ENCODE results near the gene CHRNA4.

CHRNA4 gene

DNA sequence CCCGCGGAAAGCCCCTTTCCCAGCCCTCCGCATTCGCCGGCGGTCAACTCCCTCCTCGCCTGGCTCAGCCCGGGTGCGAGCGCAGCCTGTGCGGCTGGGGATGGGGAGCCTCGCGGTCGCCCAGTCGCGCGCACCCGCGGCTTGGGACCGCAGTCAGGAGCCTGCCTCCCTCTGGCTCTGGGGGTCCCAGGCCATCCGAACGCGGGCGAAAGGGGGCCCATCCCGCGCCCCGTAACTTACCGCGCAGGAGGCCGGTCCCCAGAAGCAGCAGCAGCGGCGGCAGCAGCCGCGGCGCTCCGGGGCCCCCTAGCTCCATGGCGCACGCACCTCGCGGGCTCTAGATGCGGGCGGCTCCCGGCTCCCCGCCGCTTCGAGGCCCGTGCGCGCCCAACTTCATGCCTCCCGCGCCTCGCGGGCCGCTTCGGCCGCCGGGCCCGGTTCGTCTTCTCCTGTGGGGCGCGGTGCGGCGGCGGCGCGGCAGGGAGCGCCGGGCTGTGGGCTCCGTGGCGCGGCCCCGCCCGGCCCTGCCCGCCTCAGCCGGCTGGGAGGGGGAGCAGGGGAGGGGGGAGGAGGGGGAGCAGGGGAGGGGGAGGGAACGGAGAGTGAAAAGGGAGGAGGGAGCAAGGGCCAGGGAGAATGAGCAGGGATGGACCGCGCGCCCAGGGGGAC lies at the start of gene CHRNA4:
Gene CHRNA4 (minus strand): TSS at position 500 of the 669 bp plus-strand sequence. CDS start 184 bp downstream, at position 316.
- no peak within 1 kb of the TSS for H3K4me3 ChIP-seq (ENCODE audit: low read length)
- H3K27ac ChIP-seq (ENCODE audit: low read depth, low read length), result no peak within 1 kb of the TSS
- H3K9me3 ChIP-seq (ENCODE audit: control insufficient read depth, insufficient read depth, low read length), result no peaks in the 10 kb centered on the region
- no peaks in the 10 kb centered on the region for H3K9me2 ChIP-seq (replicated peaks; ENCODE audit: control insufficient read depth, low read length)
- TF ChIP-seq, protein P1, sequence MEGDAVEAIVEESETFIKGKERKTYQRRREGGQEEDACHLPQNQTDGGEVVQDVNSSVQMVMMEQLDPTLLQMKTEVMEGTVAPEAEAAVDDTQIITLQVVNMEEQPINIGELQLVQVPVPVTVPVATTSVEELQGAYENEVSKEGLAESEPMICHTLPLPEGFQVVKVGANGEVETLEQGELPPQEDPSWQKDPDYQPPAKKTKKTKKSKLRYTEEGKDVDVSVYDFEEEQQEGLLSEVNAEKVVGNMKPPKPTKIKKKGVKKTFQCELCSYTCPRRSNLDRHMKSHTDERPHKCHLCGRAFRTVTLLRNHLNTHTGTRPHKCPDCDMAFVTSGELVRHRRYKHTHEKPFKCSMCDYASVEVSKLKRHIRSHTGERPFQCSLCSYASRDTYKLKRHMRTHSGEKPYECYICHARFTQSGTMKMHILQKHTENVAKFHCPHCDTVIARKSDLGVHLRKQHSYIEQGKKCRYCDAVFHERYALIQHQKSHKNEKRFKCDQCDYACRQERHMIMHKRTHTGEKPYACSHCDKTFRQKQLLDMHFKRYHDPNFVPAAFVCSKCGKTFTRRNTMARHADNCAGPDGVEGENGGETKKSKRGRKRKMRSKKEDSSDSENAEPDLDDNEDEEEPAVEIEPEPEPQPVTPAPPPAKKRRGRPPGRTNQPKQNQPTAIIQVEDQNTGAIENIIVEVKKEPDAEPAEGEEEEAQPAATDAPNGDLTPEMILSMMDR (IDR thresholded peaks at IDR 0.05; ENCODE audit: low read depth, low read length, poor library complexity, severe bottlenecking), result no peak
- no peak for TF ChIP-seq EZH2phosphoT487 (IDR thresholded peaks at IDR 0.05; ENCODE audit: borderline replicate concordance, low read length)
- H3K4me2 ChIP-seq (ENCODE audit: low read length), result no peak within 1 kb of the TSS
- no peaks in the 10 kb centered on the region for H3K79me2 ChIP-seq (ENCODE audit: control insufficient read depth, low read length)
- H3K27me3 ChIP-seq (ENCODE audit: control insufficient read depth, low read length), result no peaks in the 10 kb centered on the region
- no peaks in the 10 kb centered on the region for H3K36me3 ChIP-seq (ENCODE audit: control insufficient read depth, low read length)
- H3K4me1 ChIP-seq (ENCODE audit: control insufficient read depth, low read length), result no peaks in the 10 kb centered on the region
- no peaks in the 10 kb centered on the region for H4K20me1 ChIP-seq (ENCODE audit: control insufficient read depth, insufficient read depth, low read depth, low read length)
- no peaks in the 10 kb centered on the region for H3F3A ChIP-seq (ENCODE audit: control insufficient read depth, insufficient read depth)

DNA sequence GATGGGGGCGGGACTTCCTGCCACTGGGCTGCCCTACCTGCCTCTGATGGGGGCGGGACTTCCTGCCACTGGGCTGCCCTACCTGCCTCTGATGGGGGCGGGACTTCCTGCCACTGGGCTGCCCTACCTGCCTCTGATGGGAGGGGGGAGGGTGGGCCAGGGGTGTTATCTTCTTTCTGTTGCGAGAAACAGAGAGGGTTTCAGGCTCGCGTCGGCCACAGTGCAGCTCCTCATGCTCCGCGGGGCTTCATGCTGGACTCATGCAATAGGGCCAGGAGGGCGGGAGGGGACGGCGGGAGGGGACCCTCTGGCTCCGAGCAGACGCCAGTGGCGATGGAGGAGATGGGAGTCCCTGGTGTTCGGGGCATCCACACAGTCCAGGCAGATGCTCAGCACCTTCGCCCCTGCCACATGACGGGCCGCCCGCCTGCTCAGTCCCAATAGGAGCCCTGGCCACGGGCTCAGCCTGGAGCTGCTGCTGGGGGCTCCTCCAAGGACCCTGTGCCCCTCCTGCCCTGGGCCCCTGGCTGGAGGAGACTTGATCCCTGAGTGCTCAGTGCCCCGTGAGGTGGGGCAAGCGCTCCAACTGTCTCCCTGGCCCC lies 48.8 kb upstream of the CHRNA4 start:
- Histone ChIP-seq H3K9me3 (ENCODE audit: control insufficient read depth, insufficient read depth, low read length) (no peaks in the 10 kb centered on the region), H3K4me3 (ENCODE audit: low read length) (no peak overlapping the region), H3F3A (ENCODE audit: control insufficient read depth, insufficient read depth) (no peaks in the 10 kb centered on the region), H3K36me3 (ENCODE audit: control insufficient read depth, low read length) (no peaks in the 10 kb centered on the region), H3K27ac (ENCODE audit: low read depth, low read length) (no peak overlapping the region), H4K20me1 (ENCODE audit: control insufficient read depth, insufficient read depth, low read depth, low read length) (no peaks in the 10 kb centered on the region), H3K9me2 (replicated peaks; ENCODE audit: control insufficient read depth, low read length) (no peaks in the 10 kb centered on the region), H3K4me2 (ENCODE audit: low read length) (no peak overlapping the region), H3K79me2 (ENCODE audit: control insufficient read depth, low read length) (no peaks in the 10 kb centered on the region), H3K27me3 (ENCODE audit: control insufficient read depth, low read length) (no peaks in the 10 kb centered on the region), H3K4me1 (ENCODE audit: control insufficient read depth, low read length) (no peaks in the 10 kb centered on the region)
- TF ChIP-seq, protein P1 (IDR thresholded peaks at IDR 0.05; ENCODE audit: low read depth, low read length, poor library complexity, severe bottlenecking), result no peak
- TF ChIP-seq EZH2phosphoT487 (IDR thresholded peaks at IDR 0.05; ENCODE audit: borderline replicate concordance, low read length), result no peak

DNA sequence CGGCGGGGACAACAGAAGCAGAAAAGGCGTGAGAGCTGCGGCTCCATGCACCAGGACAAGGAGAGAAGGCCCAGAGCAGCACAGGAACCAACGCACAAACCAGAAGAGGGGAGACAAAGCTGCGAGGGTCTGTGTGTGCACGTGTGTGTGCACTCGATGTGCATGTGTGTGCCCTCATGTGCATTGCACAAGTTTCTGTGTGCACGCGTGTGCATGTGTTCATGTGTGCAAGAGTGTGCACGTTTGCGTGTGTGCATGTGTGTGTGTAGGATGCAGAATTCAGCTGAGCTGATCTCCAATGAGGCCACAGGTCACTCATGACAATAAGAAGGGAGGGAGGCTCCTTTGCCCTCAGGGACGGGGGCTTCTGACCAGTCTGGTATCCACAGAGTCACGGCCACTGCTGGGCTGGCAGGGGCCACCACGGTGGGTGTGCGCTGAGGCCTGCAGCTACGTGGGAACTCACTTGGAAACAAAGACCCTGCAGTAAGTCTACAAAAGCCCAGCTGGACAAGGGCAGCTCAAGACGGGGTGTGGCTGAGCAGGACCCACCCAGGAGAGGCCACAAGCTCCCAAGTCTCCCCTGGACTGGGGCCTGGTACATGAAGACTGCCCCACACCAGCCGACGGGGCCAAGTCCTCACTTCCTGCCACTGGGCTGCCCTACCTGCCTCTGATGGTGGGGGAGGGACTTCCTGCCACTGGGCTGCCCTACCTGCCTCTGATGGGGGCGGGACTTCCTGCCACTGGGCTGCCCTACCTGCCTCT lies 48.1 kb upstream of the CHRNA4 start:
- H3K27me3 ChIP-seq (ENCODE audit: control insufficient read depth, low read length), result no peaks in the 10 kb centered on the region
- H3K4me1 ChIP-seq (ENCODE audit: control insufficient read depth, low read length), result no peaks in the 10 kb centered on the region
- no peaks in the 10 kb centered on the region for H3K9me2 ChIP-seq (replicated peaks; ENCODE audit: control insufficient read depth, low read length)
- H3K4me3 ChIP-seq (ENCODE audit: low read length), result no peak overlapping the region
- TF ChIP-seq, protein P1 (IDR thresholded peaks at IDR 0.05; ENCODE audit: low read depth, low read length, poor library complexity, severe bottlenecking), result no peak
- TF ChIP-seq EZH2phosphoT487 (IDR thresholded peaks at IDR 0.05; ENCODE audit: borderline replicate concordance, low read length), result no peak
- no peak overlapping the region for H3K27ac ChIP-seq (ENCODE audit: low read depth, low read length)
- no peaks in the 10 kb centered on the region for H3K79me2 ChIP-seq (ENCODE audit: control insufficient read depth, low read length)
- H3K9me3 ChIP-seq (ENCODE audit: control insufficient read depth, insufficient read depth, low read length), result no peaks in the 10 kb centered on the region
- H4K20me1 ChIP-seq (ENCODE audit: control insufficient read depth, insufficient read depth, low read depth, low read length), result no peaks in the 10 kb centered on the region
- no peak overlapping the region for H3K4me2 ChIP-seq (ENCODE audit: low read length)
- H3K36me3 ChIP-seq (ENCODE audit: control insufficient read depth, low read length), result no peaks in the 10 kb centered on the region
- H3F3A ChIP-seq (ENCODE audit: control insufficient read depth, insufficient read depth), result no peaks in the 10 kb centered on the region

All from DOHH2 (cell line).